Measurements from ENCODE around the gene PHLDA3. TPM values are rescaled to one million over a fixed set of nuclear protein-coding genes. Genes with fewer than 3 reads are reported as not detected.

The PHLDA3 gene
- total RNA-seq, 2 donors from 2014 or later, result 13.1 to 21.2 TPM

GRCh38 chr1:201502511-201502857, 33.5 kb upstream of the PHLDA3 start:
- no peak for DNase-seq
- Histone ChIP-seq H3K4me1 (peaks cover 6% of the 10 kb centered on the region), H3K27me3 (no peaks in the 10 kb centered on the region), H3K36me3 (no peaks in the 10 kb centered on the region), H3K9me3 (no peaks in the 10 kb centered on the region), H3K27ac (peak overlapping the region; percentile 91), H3K4me3 (no peak overlapping the region), H3K9ac (ENCODE audit: low read depth in 2 of 2, low read length in 2 of 2) (peak overlapping the region; percentile 5 to 51)
- intact Hi-C loops (cut with DNase I), result no loop called here
- no peak for TF ChIP-seq CTCF (IDR thresholded peaks at IDR 0.05)

- intact Hi-C loops (cut with DNase I), result no loop called here
- no peak for TF ChIP-seq CTCF (IDR thresholded peaks at IDR 0.05)
- Histone ChIP-seq H3K4me3 (no peak overlapping the region), H3K4me1 (peaks cover 6% of the 10 kb centered on the region), H3K9ac (ENCODE audit: low read depth in 2 of 2, low read length in 2 of 2) (peak overlapping the region; percentile 5 to 51), H3K27me3 (no peaks in the 10 kb centered on the region), H3K9me3 (no peaks in the 10 kb centered on the region), H3K36me3 (no peaks in the 10 kb centered on the region), H3K27ac (peak overlapping the region; percentile 91)
- DNase-seq, result no peak
Measured at GRCh38 chr1:201501812-201502510, 33.0 kb upstream of the PHLDA3 start.

- Histone ChIP-seq H3K4me3 (no peak overlapping the region), H3K4me1 (peaks cover 6% of the 10 kb centered on the region), H3K36me3 (no peaks in the 10 kb centered on the region), H3K27ac (peak overlapping the region; percentile 91), H3K9me3 (no peaks in the 10 kb centered on the region), H3K27me3 (no peaks in the 10 kb centered on the region), H3K9ac (ENCODE audit: low read depth in 2 of 2, low read length in 2 of 2) (peak overlapping the region; percentile 28 to 59)
- no peak for DNase-seq
- TF ChIP-seq CTCF (IDR thresholded peaks at IDR 0.05), result no peak
- intact Hi-C loops (cut with DNase I), result no loop called here
Measured at GRCh38 chr1:201501144-201501543, 32.2 kb upstream of the PHLDA3 start.

GRCh38 chr1:201500670-201501120, 31.7 kb upstream of the PHLDA3 start:
- peaks cover 4% of the 10 kb centered on the region for H3K4me1 ChIP-seq
- no peaks in the 10 kb centered on the region for H3K9me3 ChIP-seq
- H3K9ac ChIP-seq (ENCODE audit: low read depth in 2 of 2, low read length in 2 of 2), result peak overlapping the region; percentile 27 to 59
- intact Hi-C loops (cut with DNase I), result no loop called here
- no peaks in the 10 kb centered on the region for H3K27me3 ChIP-seq
- peak overlapping the region; percentile 91 for H3K27ac ChIP-seq
- H3K36me3 ChIP-seq, result no peaks in the 10 kb centered on the region
- DNase-seq, result no peak
- no peak for TF ChIP-seq CTCF (IDR thresholded peaks at IDR 0.05)
- H3K4me3 ChIP-seq, result no peak overlapping the region

GRCh38 chr1:201499795-201500669, 31.0 kb upstream of the PHLDA3 start:
- Histone ChIP-seq H3K27ac (peak overlapping the region; percentile 91), H3K27me3 (no peaks in the 10 kb centered on the region), H3K9ac (ENCODE audit: low read depth in 2 of 2, low read length in 2 of 2) (peak overlapping the region; percentile 27 to 59), H3K4me1 (no peaks in the 10 kb centered on the region), H3K4me3 (no peak overlapping the region), H3K36me3 (peaks cover 5% of the 10 kb centered on the region), H3K9me3 (no peaks in the 10 kb centered on the region)
- no peak for DNase-seq
- intact Hi-C loops (cut with DNase I), result no loop called here
- no peak for TF ChIP-seq CTCF (IDR thresholded peaks at IDR 0.05)
